ENCODE results near the gene PPP1R14C.

PPP1R14C gene

GRCh38 chr6:150275489-150275888 lies 132.6 kb downstream of the PPP1R14C start:
- no peak for DNase-seq

GRCh38 chr6:150276168-150276936 lies 133.5 kb downstream of the PPP1R14C start:
- no peak for DNase-seq

GRCh38 chr6:150276937-150277742 lies 134.3 kb downstream of the PPP1R14C start:
- DNase-seq, result no peak

- no peak for DNase-seq
These were observed 136.7 kb downstream of the PPP1R14C start for GRCh38 chr6:150279533-150279932.

- DNase-seq, result no peak
These were observed 137.9 kb downstream of the PPP1R14C start for GRCh38 chr6:150280703-150281102.

- DNase-seq, result no peak
These were observed 138.9 kb downstream of the PPP1R14C start for GRCh38 chr6:150281767-150282166.

- no peak for DNase-seq
These were observed 140.0 kb downstream of the PPP1R14C start for GRCh38 chr6:150282806-150283205.

- DNase-seq, result no peak
These were observed 143.6 kb downstream of the PPP1R14C start for GRCh38 chr6:150286460-150286859.

- no peak for DNase-seq
These were observed 144.1 kb downstream of the PPP1R14C start for GRCh38 chr6:150286912-150287311.

- DNase-seq, result no peak
These were observed 145.6 kb downstream of the PPP1R14C start for GRCh38 chr6:150288456-150288855.

GRCh38 chr6:150289454-150290071 lies 146.7 kb downstream of the PPP1R14C start:
- no peak for DNase-seq

- no peak for DNase-seq
These were observed 147.6 kb downstream of the PPP1R14C start for GRCh38 chr6:150290429-150290828.

GRCh38 chr6:150291968-150292710 lies 149.3 kb downstream of the PPP1R14C start:
- DNase-seq, result no peak

- DNase-seq, result no peak
These were observed 150.2 kb downstream of the PPP1R14C start for GRCh38 chr6:150293019-150293418.

GRCh38 chr6:150293423-150294173 lies 150.8 kb downstream of the PPP1R14C start:
- DNase-seq, result no peak

GRCh38 chr6:150296890-150297289 lies 154.0 kb downstream of the PPP1R14C start:
- no peak for DNase-seq

- DNase-seq, result no peak
These were observed 154.6 kb downstream of the PPP1R14C start for GRCh38 chr6:150297327-150298029.

GRCh38 chr6:150298030-150298380 lies 155.2 kb downstream of the PPP1R14C start:
- no peak for DNase-seq

GRCh38 chr6:150298676-150299075 lies 155.8 kb downstream of the PPP1R14C start:
- DNase-seq, result no peak

Measured in NCI-H446 treated with DMSO at 0.1 percent for 48 hours (cell line).